ENCODE measurements around the gene IRAG1. TPM values are rescaled to one million over a fixed set of nuclear protein-coding genes. Genes with fewer than 3 reads are reported as not detected.

Gene IRAG1
- total RNA-seq, 2 donors from 2014 or later, result 3.5 to 18.7 TPM

GRCh38 chr11:10730151-10730550 lies 36.6 kb upstream of the IRAG1 start:
- DNase-seq, result no peak
- no peak overlapping the region for H3K27ac ChIP-seq
- no peaks in the 10 kb centered on the region for H3K4me1 ChIP-seq
- intact Hi-C loops (cut with DNase I), result loop anchor here (10.0 kb wide), 1 partner anchor 215 kb away; no protein-coding TSS in a partner anchor
- TF ChIP-seq CTCF (IDR thresholded peaks at IDR 0.05), result no peak
- no peak overlapping the region for H3K9ac ChIP-seq (ENCODE audit: low read depth in 2 of 2, low read length in 2 of 2)
- no peak overlapping the region for H3K4me3 ChIP-seq
- H3K9me3 ChIP-seq, result no peaks in the 10 kb centered on the region
- no peaks in the 10 kb centered on the region for H3K36me3 ChIP-seq
- H3K27me3 ChIP-seq, result no peaks in the 10 kb centered on the region

GRCh38 chr11:10728789-10729472 lies 35.4 kb upstream of the IRAG1 start:
- H3K9ac ChIP-seq (ENCODE audit: low read depth in 2 of 2, low read length in 2 of 2), result no peak overlapping the region
- no peak for TF ChIP-seq CTCF (IDR thresholded peaks at IDR 0.05)
- H3K4me1 ChIP-seq, result no peaks in the 10 kb centered on the region
- no peak overlapping the region for H3K27ac ChIP-seq
- H3K4me3 ChIP-seq, result no peak overlapping the region
- no peaks in the 10 kb centered on the region for H3K9me3 ChIP-seq
- DNase-seq, result no peak
- H3K27me3 ChIP-seq, result no peaks in the 10 kb centered on the region
- intact Hi-C loops (cut with DNase I), result no loop called here
- H3K36me3 ChIP-seq, result no peaks in the 10 kb centered on the region

- no peaks in the 10 kb centered on the region for H3K36me3 ChIP-seq
- H3K9ac ChIP-seq (ENCODE audit: low read depth in 2 of 2, low read length in 2 of 2), result no peak overlapping the region
- DNase-seq, result no peak
- TF ChIP-seq CTCF (IDR thresholded peaks at IDR 0.05), result no peak
- H3K9me3 ChIP-seq, result no peaks in the 10 kb centered on the region
- H3K27ac ChIP-seq, result no peak overlapping the region
- intact Hi-C loops (cut with DNase I), result no loop called here
- no peak overlapping the region for H3K4me3 ChIP-seq
- H3K27me3 ChIP-seq, result no peaks in the 10 kb centered on the region
- H3K4me1 ChIP-seq, result no peaks in the 10 kb centered on the region
Observed at GRCh38 chr11:10728154-10728553, 34.6 kb upstream of the IRAG1 start.

GRCh38 chr11:10727146-10727851 lies 33.7 kb upstream of the IRAG1 start:
- intact Hi-C loops (cut with DNase I), result no loop called here
- no peak for DNase-seq
- Histone ChIP-seq H3K4me3 (no peak overlapping the region), H3K27ac (no peak overlapping the region), H3K36me3 (no peaks in the 10 kb centered on the region), H3K4me1 (no peaks in the 10 kb centered on the region), H3K9ac (ENCODE audit: low read depth in 2 of 2, low read length in 2 of 2) (no peak overlapping the region), H3K27me3 (no peaks in the 10 kb centered on the region), H3K9me3 (no peaks in the 10 kb centered on the region)
- TF ChIP-seq CTCF (IDR thresholded peaks at IDR 0.05), result no peak

- intact Hi-C loops (cut with DNase I), result no loop called here
- no peak overlapping the region for H3K9ac ChIP-seq (ENCODE audit: low read depth in 2 of 2, low read length in 2 of 2)
- no peak for TF ChIP-seq CTCF (IDR thresholded peaks at IDR 0.05)
Observed at GRCh38 chr11:10725907-10726253, 32.3 kb upstream of the IRAG1 start.

More at GRCh38 chr11:10725907-10726253, 32.3 kb upstream of the IRAG1 start:
- Histone ChIP-seq H3K27ac (no peak overlapping the region), H3K9me3 (no peaks in the 10 kb centered on the region), H3K36me3 (no peaks in the 10 kb centered on the region), H3K4me1 (no peaks in the 10 kb centered on the region), H3K4me3 (no peak overlapping the region), H3K27me3 (no peaks in the 10 kb centered on the region)
- no peak for DNase-seq
